HepG2 (cell line): ENCODE measurements around the gene C2. TPM values are rescaled to one million over a fixed set of nuclear protein-coding genes. Genes with fewer than 3 reads are reported as not detected.

ENCODE experiments used
- ARHGAP35 ChIP-seq: sonication (generic); formaldehyde crosslinking; IDR thresholded peaks from 2 replicates; pipeline ENCODE4 v1.9.0; 2022; ENCODE audit warnings: mild to moderate bottlenecking, inconsistent platforms, moderate library complexity, missing genetic modification reagents, borderline replicate concordance
- CHCHD3 ChIP-seq: sonication (generic); formaldehyde crosslinking; IDR thresholded peaks from 2 replicates; pipeline ENCODE4 v1.8.0; 2022; ENCODE audit warnings: mild to moderate bottlenecking, missing genetic modification reagents, moderate library complexity
- DNMT1 ChIP-seq: sonication (generic); formaldehyde crosslinking; IDR thresholded peaks from 2 replicates; pipeline ENCODE4 v1.5.1; 2020; ENCODE audit warnings: mild to moderate bottlenecking, missing genetic modification reagents
- FOSL2 ChIP-seq: sonication (generic); formaldehyde crosslinking; IDR thresholded peaks from 2 replicates; pipeline ENCODE4 v1.4.0; 2020; ENCODE audit warnings: missing genetic modification reagents
- HOXA7 ChIP-seq: sonication (generic); formaldehyde crosslinking; IDR thresholded peaks from 2 replicates; pipeline ENCODE4 v1.8.1; 2022; ENCODE audit warnings: mild to moderate bottlenecking, missing genetic modification reagents, moderate library complexity
- IRF9 ChIP-seq: sonication (generic); formaldehyde crosslinking; IDR thresholded peaks from 2 replicates; pipeline ENCODE4 v1.8.0; 2022; ENCODE audit warnings: missing genetic modification reagents, mild to moderate bottlenecking, borderline replicate concordance
- JUN ChIP-seq: sonication (generic); formaldehyde crosslinking; IDR thresholded peaks from 2 replicates; pipeline ENCODE4 v1.4.0; 2020; ENCODE audit warnings: mild to moderate bottlenecking, missing genetic modification reagents
- MAF1 ChIP-seq: sonication (generic); formaldehyde crosslinking; IDR thresholded peaks from 2 replicates; pipeline ENCODE4 v1.5.0; 2020; ENCODE audit warnings: missing genetic modification reagents, borderline replicate concordance
- MATR3 ChIP-seq: sonication (generic); formaldehyde crosslinking; IDR thresholded peaks from 2 replicates; pipeline ENCODE4 v1.4.0; 2020; ENCODE audit warnings: missing genetic modification reagents
- MED8 ChIP-seq: sonication (generic); formaldehyde crosslinking; IDR thresholded peaks from 2 replicates; pipeline ENCODE4 v1.8.1; 2023; ENCODE audit warnings: mild to moderate bottlenecking, missing genetic modification reagents; ENCODE audit not compliant: insufficient replicate concordance
- PAX8 ChIP-seq: sonication (generic); formaldehyde crosslinking; IDR thresholded peaks from 2 replicates; pipeline ENCODE4 v1.8.0; 2022; ENCODE audit warnings: mild to moderate bottlenecking, missing genetic modification reagents, borderline replicate concordance
- SP140L ChIP-seq: sonication (generic); formaldehyde crosslinking; IDR thresholded peaks from 2 replicates; pipeline ENCODE4 v1.4.0; 2020; ENCODE audit warnings: missing genetic modification reagents, borderline replicate concordance
- ZC3H4 ChIP-seq: sonication (generic); formaldehyde crosslinking; IDR thresholded peaks from 2 replicates; pipeline ENCODE4 v1.4.0; 2020; ENCODE audit warnings: missing genetic modification reagents, borderline replicate concordance
- ZNF30 ChIP-seq: sonication (generic); formaldehyde crosslinking; IDR thresholded peaks from 2 replicates; pipeline ENCODE4 v1.5.0; 2020; ENCODE audit warnings: mild to moderate bottlenecking, missing genetic modification reagents
- ZNF484 ChIP-seq: sonication (generic); formaldehyde crosslinking; IDR thresholded peaks from 2 replicates; pipeline ENCODE4 v1.5.1; 2020; ENCODE audit warnings: mild to moderate bottlenecking, low read depth, missing genetic modification reagents, borderline replicate concordance
- ZNF510 ChIP-seq: sonication (generic); formaldehyde crosslinking; IDR thresholded peaks from 2 replicates; pipeline ENCODE4 v1.4.0; 2020; ENCODE audit warnings: low read depth, mild to moderate bottlenecking, missing genetic modification reagents
- ZNF547 ChIP-seq: sonication (generic); formaldehyde crosslinking; IDR thresholded peaks from 2 replicates; pipeline ENCODE4 v1.5.1; 2020; ENCODE audit warnings: mild to moderate bottlenecking, missing genetic modification reagents
- ZNF562 ChIP-seq: sonication (generic); formaldehyde crosslinking; IDR thresholded peaks from 2 replicates; pipeline ENCODE4 v1.8.0; 2022; ENCODE audit warnings: missing genetic modification reagents, borderline replicate concordance
- ZNF598 ChIP-seq: sonication (generic); formaldehyde crosslinking; IDR thresholded peaks from 2 replicates; pipeline ENCODE4 v1.5.1; 2020; ENCODE audit warnings: mild to moderate bottlenecking, missing genetic modification reagents, borderline replicate concordance
- polyA plus RNA-seq, 8 experiments: library from polyadenylated mRNA; depleted of rRNA in 3 of 8; stranded (reverse) in 7 of 8; unstranded in 1 of 8; fragments of >200 nt; fragmentation: Illumina TruSeq in 4 of 8; extraction: Trizol in 4 of 8; gene quantifications; 2 replicates each; pipeline versions ENCODE4 v1.2.1 to v1.2.3, GENCODE V29; 2011 to 2016; ENCODE audit warnings: low read depth in 4 of 8, missing spikeins in 1 of 8, mixed read lengths in 1 of 8; ENCODE audit not compliant: insufficient read depth in 1 of 8
- total RNA-seq, 5 experiments: library from RNA; depleted of rRNA; stranded (reverse); fragments of >200 nt; fragmentation: Illumina TruSeq; extraction: Trizol; gene quantifications; 2 replicates each; pipeline ENCODE4 v1.2.3, GENCODE V29; 2016; ENCODE audit warnings: low read depth in 1 of 5
- TF ChIP-seq, protein P1 (sequence below): sonication (generic); formaldehyde crosslinking; IDR thresholded peaks from 2 replicates; pipeline ENCODE4 v1.4.0; 2020; ENCODE audit warnings: mild to moderate bottlenecking, missing genetic modification reagents
- TF ChIP-seq, protein P2 (sequence below): sonication (generic); formaldehyde crosslinking; IDR thresholded peaks from 2 replicates; pipeline ENCODE4 v1.5.1; 2020; ENCODE audit warnings: missing genetic modification reagents, mild to moderate bottlenecking, borderline replicate concordance
- TF ChIP-seq, protein P3 (sequence below): IDR thresholded peaks from 2 replicates; pipeline ENCODE4 v1.6.1; 2018; ENCODE audit warnings: missing genetic modification reagents

Gene C2
- total and polyA plus RNA-seq, 2 of the 13 experiments (the other 11 are each of a cell fraction or from before 2014, with no cell fraction given): 165 to 307 TPM

DNA sequence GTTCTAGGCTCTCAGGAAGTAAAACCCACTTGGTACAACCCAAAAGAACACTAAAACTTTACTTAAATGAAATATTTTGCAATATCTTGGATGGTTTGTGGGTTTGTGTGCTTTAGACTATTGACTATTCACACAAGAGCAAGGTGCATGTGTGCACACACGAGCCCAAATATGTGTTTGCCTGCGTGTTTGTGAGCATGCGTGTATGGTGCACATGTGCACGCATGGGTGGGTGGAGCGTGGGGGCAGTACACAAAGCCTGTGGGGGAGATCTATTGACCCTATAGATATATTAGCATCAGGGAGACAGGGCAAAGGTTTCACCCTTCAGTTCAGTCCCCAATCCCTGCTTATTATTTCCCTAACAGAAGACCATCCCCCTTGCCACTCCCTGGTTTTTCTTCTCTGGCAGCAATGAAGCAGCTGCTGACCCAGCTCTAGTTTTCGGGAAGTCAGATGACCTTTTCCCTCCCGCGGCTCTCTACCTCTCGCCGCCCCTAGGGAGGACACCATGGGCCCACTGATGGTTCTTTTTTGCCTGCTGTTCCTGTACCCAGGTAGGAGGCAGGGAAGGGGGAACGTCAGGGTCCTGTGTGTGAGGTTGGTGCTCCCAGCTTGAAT, at the start of gene C2 (continued):
- TF ChIP-seq, protein P1, sequence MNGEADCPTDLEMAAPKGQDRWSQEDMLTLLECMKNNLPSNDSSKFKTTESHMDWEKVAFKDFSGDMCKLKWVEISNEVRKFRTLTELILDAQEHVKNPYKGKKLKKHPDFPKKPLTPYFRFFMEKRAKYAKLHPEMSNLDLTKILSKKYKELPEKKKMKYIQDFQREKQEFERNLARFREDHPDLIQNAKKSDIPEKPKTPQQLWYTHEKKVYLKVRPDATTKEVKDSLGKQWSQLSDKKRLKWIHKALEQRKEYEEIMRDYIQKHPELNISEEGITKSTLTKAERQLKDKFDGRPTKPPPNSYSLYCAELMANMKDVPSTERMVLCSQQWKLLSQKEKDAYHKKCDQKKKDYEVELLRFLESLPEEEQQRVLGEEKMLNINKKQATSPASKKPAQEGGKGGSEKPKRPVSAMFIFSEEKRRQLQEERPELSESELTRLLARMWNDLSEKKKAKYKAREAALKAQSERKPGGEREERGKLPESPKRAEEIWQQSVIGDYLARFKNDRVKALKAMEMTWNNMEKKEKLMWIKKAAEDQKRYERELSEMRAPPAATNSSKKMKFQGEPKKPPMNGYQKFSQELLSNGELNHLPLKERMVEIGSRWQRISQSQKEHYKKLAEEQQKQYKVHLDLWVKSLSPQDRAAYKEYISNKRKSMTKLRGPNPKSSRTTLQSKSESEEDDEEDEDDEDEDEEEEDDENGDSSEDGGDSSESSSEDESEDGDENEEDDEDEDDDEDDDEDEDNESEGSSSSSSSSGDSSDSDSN (CRISPR knock-in tag): peak; percentile 75
- TF ChIP-seq ZNF510 (CRISPR knock-in tag): no peak
- TF ChIP-seq IRF9 (CRISPR knock-in tag): 0 out of 2 replicates have a peak, but pooled peaks have one; percentile 67
- peak; percentile 52; the same call in 1 of the 2 replicates for TF ChIP-seq ZNF598 (CRISPR knock-in tag)
- peak; percentile 50; the same call in 1 of the 2 replicates for TF ChIP-seq CHCHD3 (CRISPR knock-in tag)
- no peak for TF ChIP-seq ZNF562 (CRISPR knock-in tag)
- no peak for TF ChIP-seq SP140L
- TF ChIP-seq, protein P2, sequence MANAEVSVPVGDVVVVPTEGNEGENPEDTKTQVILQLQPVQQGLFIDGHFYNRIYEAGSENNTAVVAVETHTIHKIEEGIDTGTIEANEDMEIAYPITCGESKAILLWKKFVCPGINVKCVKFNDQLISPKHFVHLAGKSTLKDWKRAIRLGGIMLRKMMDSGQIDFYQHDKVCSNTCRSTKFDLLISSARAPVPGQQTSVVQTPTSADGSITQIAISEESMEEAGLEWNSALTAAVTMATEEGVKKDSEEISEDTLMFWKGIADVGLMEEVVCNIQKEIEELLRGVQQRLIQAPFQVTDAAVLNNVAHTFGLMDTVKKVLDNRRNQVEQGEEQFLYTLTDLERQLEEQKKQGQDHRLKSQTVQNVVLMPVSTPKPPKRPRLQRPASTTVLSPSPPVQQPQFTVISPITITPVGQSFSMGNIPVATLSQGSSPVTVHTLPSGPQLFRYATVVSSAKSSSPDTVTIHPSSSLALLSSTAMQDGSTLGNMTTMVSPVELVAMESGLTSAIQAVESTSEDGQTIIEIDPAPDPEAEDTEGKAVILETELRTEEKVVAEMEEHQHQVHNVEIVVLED: no peak
- 0 out of 2 replicates have a peak, but pooled peaks have one; percentile 76 for TF ChIP-seq DNMT1 (CRISPR knock-in tag)
- no peak for TF ChIP-seq ZC3H4
- TF ChIP-seq ZNF484 (CRISPR knock-in tag): no peak
- peak; percentile 82 for TF ChIP-seq FOSL2 (CRISPR knock-in tag)
- no peak for TF ChIP-seq ARHGAP35 (CRISPR knock-in tag)
- TF ChIP-seq PAX8: no peak
- TF ChIP-seq MED8 (CRISPR knock-in tag): peak; percentile 59
- TF ChIP-seq MATR3: no peak
- peak; percentile 6 for TF ChIP-seq ZNF547 (CRISPR knock-in tag)
- TF ChIP-seq, protein P3, sequence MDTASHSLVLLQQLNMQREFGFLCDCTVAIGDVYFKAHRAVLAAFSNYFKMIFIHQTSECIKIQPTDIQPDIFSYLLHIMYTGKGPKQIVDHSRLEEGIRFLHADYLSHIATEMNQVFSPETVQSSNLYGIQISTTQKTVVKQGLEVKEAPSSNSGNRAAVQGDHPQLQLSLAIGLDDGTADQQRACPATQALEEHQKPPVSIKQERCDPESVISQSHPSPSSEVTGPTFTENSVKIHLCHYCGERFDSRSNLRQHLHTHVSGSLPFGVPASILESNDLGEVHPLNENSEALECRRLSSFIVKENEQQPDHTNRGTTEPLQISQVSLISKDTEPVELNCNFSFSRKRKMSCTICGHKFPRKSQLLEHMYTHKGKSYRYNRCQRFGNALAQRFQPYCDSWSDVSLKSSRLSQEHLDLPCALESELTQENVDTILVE (CRISPR knock-in tag): peak; percentile 71
- TF ChIP-seq HOXA7 (CRISPR knock-in tag): no peak
- TF ChIP-seq ZNF30 (CRISPR knock-in tag): no peak
- peak; percentile 74; the same call in 1 of the 2 replicates for TF ChIP-seq JUN (CRISPR knock-in tag)
- no peak for TF ChIP-seq MAF1 (CRISPR knock-in tag)
